Smooth muscle cell (in vitro differentiated cells): Measurements from ENCODE around the gene HSPA1A. TPM values are rescaled to one million over a fixed set of nuclear protein-coding genes. Genes with fewer than 3 reads are reported as not detected.
"Not testable (repeated sequence)": the region's sequence is repeated elsewhere in the genome, so short reads cannot be mapped to it uniquely, and the experiment has no call there.

ENCODE experiments used
- DNase-seq: peaks from one replicate; lab custom pipeline; 2025; ENCODE audit not compliant: unreplicated experiment; lab: John Stamatoyannopoulos, UW
- H2AFZ ChIP-seq: fragments of 200-600 bp; sonication (generic); 2 replicates; pipeline ENCODE4 v1.6.0; 2016; ENCODE audit warnings: antibody characterized with exemption, low read depth, mild to moderate bottlenecking
- H3F3A ChIP-seq: fragments of 200-600 bp; sonication (generic); 2 replicates; pipeline ENCODE4 v1.6.0; 2017; ENCODE audit warnings: antibody characterized with exemption, low read depth
- H3K27ac ChIP-seq: fragments of 200-600 bp; sonication (generic); 2 replicates; pipeline ENCODE4 v1.5.1; 2016; ENCODE audit warnings: low read depth, mild to moderate bottlenecking
- H3K27me3 ChIP-seq: fragments of 200-600 bp; sonication (generic); 2 replicates; pipeline ENCODE4 v1.6.1; 2016; ENCODE audit warnings: low read depth, mild to moderate bottlenecking
- H3K36me3 ChIP-seq: fragments of 200-600 bp; sonication (generic); 2 replicates; pipeline ENCODE4 v1.5.1; 2016; ENCODE audit warnings: low read depth
- H3K4me1 ChIP-seq: fragments of 200-600 bp; sonication (generic); 2 replicates; pipeline ENCODE4 v1.5.1; 2016; ENCODE audit warnings: low read depth
- H3K4me2 ChIP-seq: fragments of 200-600 bp; sonication (generic); 2 replicates; pipeline ENCODE4 v1.6.0; 2016; ENCODE audit warnings: mild to moderate bottlenecking
- H3K4me3 ChIP-seq: fragments of 200-600 bp; sonication (generic); 2 replicates; pipeline ENCODE4 v1.5.1; 2016; ENCODE audit warnings: mild to moderate bottlenecking
- H3K79me2 ChIP-seq: fragments of 200-600 bp; sonication (generic); 2 replicates; pipeline ENCODE4 v1.6.0; 2016; ENCODE audit warnings: low read depth, mild to moderate bottlenecking
- H3K9ac ChIP-seq: fragments of 200-600 bp; sonication (generic); 2 replicates; pipeline ENCODE4 v1.6.0; 2016; ENCODE audit warnings: low read depth
- H3K9me3 ChIP-seq: fragments of 200-600 bp; sonication (generic); replicated peaks from 2 replicates; pipeline ENCODE4 v1.5.1; 2016; ENCODE audit warnings: low read depth
- H4K20me1 ChIP-seq: fragments of 200-600 bp; sonication (generic); 2 replicates; pipeline ENCODE4 v1.6.0; 2016; ENCODE audit warnings: low read depth
- CTCF ChIP-seq: fragments of 200-600 bp; sonication (generic); IDR thresholded peaks from 2 replicates; pipeline ENCODE4 v1.5.1; 2017; ENCODE audit warnings: borderline replicate concordance, mild to moderate bottlenecking, antibody characterized with exemption; ENCODE audit not compliant: insufficient read depth, poor library complexity, severe bottlenecking
- WGBS: methylation state at CpG from one replicate; pipeline ENCODE4 v1.1.7; 2016; ENCODE audit warnings: low lambda C conversion rate; 5-methylcytosine and 5-hydroxymethylcytosine counted together
- polyA plus RNA-seq: library from polyadenylated mRNA; unstranded; fragments of >200 nt; fragmentation: Nextera tagmentation; extraction: Ambion mirVana; gene quantifications from 2 replicates; pipeline ENCODE4 v1.2.1, GENCODE V29; 2016
- total RNA-seq: library from RNA; depleted of rRNA; stranded (reverse); fragments of >200 nt; gene quantifications from 2 replicates; pipeline ENCODE4 v1.2.3, GENCODE V29; 2014

HSPA1A gene
- total and polyA plus RNA-seq, 2 experiments from 2014 or later, result 52.6 to 61.2 TPM

GRCh38 chr6:31792090-31792374, 23.3 kb upstream of the HSPA1A start:
- WGBS, result 94% methylated on average over 3 of the region's 3 CpGs
- no peaks in the 10 kb centered on the region for H4K20me1 ChIP-seq
- peak overlapping the region; percentile 70 for H3K27ac ChIP-seq
- no peak overlapping the region for H2AFZ ChIP-seq
- H3K79me2 ChIP-seq, result peaks cover 31% of the 10 kb centered on the region
- no peaks in the 10 kb centered on the region for H3K27me3 ChIP-seq
- H3K4me2 ChIP-seq, result no peak overlapping the region
- H3F3A ChIP-seq, result peaks cover 7% of the 10 kb centered on the region
- H3K4me1 ChIP-seq, result no peaks in the 10 kb centered on the region
- TF ChIP-seq CTCF, result no peak
- H3K9ac ChIP-seq, result no peak overlapping the region
- no peak for DNase-seq
- no peak overlapping the region for H3K4me3 ChIP-seq
- H3K9me3 ChIP-seq, result no peaks in the 10 kb centered on the region
- H3K36me3 ChIP-seq, result no peaks in the 10 kb centered on the region

- H3K27ac ChIP-seq, result peak overlapping the region; percentile 70
- H3K4me1 ChIP-seq, result no peaks in the 10 kb centered on the region
- H3K27me3 ChIP-seq, result no peaks in the 10 kb centered on the region
- H3K4me3 ChIP-seq, result no peak overlapping the region
- peaks cover 31% of the 10 kb centered on the region for H3K79me2 ChIP-seq
- H3K9ac ChIP-seq, result no peak overlapping the region
- H3F3A ChIP-seq, result peaks cover 13% of the 10 kb centered on the region
- no peaks in the 10 kb centered on the region for H3K36me3 ChIP-seq
- no peak for TF ChIP-seq CTCF
- H3K9me3 ChIP-seq, result no peaks in the 10 kb centered on the region
- no peak overlapping the region for H2AFZ ChIP-seq
- H3K4me2 ChIP-seq, result no peak overlapping the region
- H4K20me1 ChIP-seq, result no peaks in the 10 kb centered on the region
- no peak for DNase-seq
- 65% methylated on average over 12 of the region's 12 CpGs for WGBS
Observed at GRCh38 chr6:31792761-31793171, 22.6 kb upstream of the HSPA1A start.

- Histone ChIP-seq H3K79me2 (peaks cover 29% of the 10 kb centered on the region), H3K4me2 (peak overlapping the region; percentile 96), H3F3A (peaks cover 14% of the 10 kb centered on the region), H3K9ac (peak overlapping the region; percentile 89), H3K4me3 (peak overlapping the region; percentile 98), H3K27ac (peak overlapping the region; percentile 90)
- H3K27me3 ChIP-seq, H2AFZ ChIP-seq, H3K36me3 ChIP-seq, H3K4me1 ChIP-seq, H3K9me3 ChIP-seq, H4K20me1 ChIP-seq, DNase-seq: not testable (repeated sequence)
- 97% methylated on average over 5 of the region's 6 CpGs for WGBS
Observed at GRCh38 chr6:31793927-31794245, 21.5 kb upstream of the HSPA1A start.

- Histone ChIP-seq H2AFZ (peak overlapping the region; percentile 97), H3K4me1 (no peaks in the 10 kb centered on the region), H3K27me3 (no peaks in the 10 kb centered on the region), H3K79me2 (peaks cover 24% of the 10 kb centered on the region), H3K9ac (peak overlapping the region; percentile 89), H3K4me3 (peak overlapping the region; percentile 98), H3K36me3 (no peaks in the 10 kb centered on the region), H3K4me2 (peak overlapping the region; percentile 96), H3K27ac (peak overlapping the region; percentile 90), H4K20me1 (no peaks in the 10 kb centered on the region), H3K9me3 (no peaks in the 10 kb centered on the region), H3F3A (peaks cover 14% of the 10 kb centered on the region)
- TF ChIP-seq CTCF, result no peak
- no peak for DNase-seq
- WGBS, result 1% methylated on average over 7 of the region's 7 CpGs
Observed at GRCh38 chr6:31794294-31794865, 21.0 kb upstream of the HSPA1A start.
